ENCODE data around the gene CWF19L2. TPM values are rescaled to one million over a fixed set of nuclear protein-coding genes. Genes with fewer than 3 reads are reported as not detected.

The CWF19L2 gene
- total RNA-seq, 2 experiments from 2014 or later, result 12.8 to 13.5 TPM

DNA sequence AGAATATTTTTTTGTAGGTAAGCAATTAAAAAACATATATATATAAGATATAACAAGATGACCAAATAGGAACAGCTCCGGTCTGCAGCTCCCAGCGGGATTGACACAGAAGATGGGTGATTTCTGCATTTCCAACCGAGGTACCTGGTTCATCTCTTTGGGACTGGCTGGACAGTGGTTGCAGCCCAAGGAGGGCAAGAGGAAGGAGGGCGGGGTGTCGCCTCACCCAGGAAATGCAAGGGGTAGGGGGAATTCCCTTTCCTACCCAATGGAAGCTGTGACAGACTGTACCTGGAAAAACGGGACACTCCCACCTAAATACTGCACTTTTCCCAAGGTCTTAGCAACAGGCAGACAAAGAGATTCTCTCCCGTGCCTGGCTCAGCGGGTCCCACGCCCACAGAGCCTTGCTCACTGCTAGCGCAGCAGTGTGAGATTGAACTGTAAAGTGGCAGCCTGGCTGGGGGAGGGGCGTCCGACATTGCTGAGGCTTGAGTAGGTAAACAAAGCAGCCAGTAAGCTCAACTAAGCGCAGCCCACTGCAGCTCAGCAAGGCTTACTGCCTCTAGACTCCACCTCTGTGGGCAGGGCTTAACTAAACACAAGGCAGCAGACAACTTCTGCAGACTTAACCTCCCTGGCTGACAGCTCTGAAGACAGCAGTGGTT is 163.8 kb downstream of the CWF19L2 start:
- no peak overlapping the region for H3K27ac Mint-ChIP-seq
- H3K27me3 Mint-ChIP-seq, result no peaks in the 10 kb centered on the region
- DNase-seq, result no peak
- peaks cover 31% of the 10 kb centered on the region for H3K9me3 Mint-ChIP-seq
- peaks cover 54% of the 10 kb centered on the region for H3K36me3 Mint-ChIP-seq
- H3K4me3 Mint-ChIP-seq, result no peak overlapping the region
- H3K4me1 Mint-ChIP-seq, result no peaks in the 10 kb centered on the region

DNA sequence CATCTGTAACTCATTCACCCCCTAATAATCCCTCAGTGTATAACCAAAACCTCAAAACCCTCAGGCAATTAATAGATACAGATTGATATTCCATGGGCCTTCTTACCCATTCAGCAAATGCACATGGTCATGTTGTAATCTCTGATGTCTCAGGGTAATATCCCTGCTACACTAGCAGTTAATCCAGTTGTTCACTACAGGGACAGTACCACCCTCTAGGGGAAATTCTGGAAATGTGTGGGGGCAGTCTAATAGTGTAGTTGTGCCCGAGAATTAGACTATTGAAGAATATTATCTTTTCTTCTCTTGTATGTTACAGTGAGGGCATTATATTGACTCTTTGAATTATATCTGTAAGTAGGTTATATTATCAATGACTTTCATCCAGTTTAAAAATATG is 175.4 kb downstream of the CWF19L2 start:
- Mint-ChIP-seq H3K4me3 (no peak overlapping the region), H3K36me3 (peaks cover 13% of the 10 kb centered on the region), H3K9me3 (peaks cover 23% of the 10 kb centered on the region), H3K27me3 (no peaks in the 10 kb centered on the region), H3K4me1 (no peaks in the 10 kb centered on the region), H3K27ac (no peak overlapping the region)
- no peak for DNase-seq

Other genes starting within 250 kb of the CWF19L2 start
- gene ALKBH8, start 107.9 kb upstream of the CWF19L2 start, total RNA-seq, result 10 to 100 TPM; 18.6 to 19.8 TPM
- not detected for gene ELMOD1, start 133.3 kb upstream of the CWF19L2 start, total RNA-seq